ENCODE measurements around the gene SOX9.

DNA sequence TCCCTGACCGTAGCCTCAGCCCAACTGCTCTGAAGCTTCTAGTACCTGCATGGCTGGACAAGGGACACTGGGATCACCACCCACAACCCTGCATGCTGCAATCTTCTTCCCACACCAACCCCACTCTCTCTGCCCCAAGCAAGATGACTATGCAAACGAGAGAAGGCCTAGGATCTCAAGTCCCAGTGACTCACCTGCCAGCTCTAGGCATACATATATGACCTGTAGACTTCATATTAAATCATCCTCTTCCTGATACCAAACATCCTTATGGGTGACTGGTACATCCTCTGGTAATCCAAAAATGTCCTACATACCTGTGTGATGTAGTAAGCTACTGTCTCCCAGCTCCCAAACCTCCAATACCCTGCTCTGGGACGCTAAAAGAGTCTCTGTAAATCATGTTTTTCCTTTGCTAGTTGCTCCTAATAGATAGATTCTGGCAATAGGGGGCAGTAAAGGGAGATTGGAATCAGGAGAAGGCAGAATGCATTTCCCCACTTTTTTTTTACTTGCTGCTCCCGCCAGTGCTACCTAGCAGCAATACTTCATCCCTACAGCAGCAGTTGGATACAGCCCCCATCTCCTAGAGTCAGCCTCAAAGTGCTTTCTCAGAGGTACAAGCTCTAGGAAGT, 43.4 kb upstream of the SOX9 start:
- TF ChIP-seq, protein P1, sequence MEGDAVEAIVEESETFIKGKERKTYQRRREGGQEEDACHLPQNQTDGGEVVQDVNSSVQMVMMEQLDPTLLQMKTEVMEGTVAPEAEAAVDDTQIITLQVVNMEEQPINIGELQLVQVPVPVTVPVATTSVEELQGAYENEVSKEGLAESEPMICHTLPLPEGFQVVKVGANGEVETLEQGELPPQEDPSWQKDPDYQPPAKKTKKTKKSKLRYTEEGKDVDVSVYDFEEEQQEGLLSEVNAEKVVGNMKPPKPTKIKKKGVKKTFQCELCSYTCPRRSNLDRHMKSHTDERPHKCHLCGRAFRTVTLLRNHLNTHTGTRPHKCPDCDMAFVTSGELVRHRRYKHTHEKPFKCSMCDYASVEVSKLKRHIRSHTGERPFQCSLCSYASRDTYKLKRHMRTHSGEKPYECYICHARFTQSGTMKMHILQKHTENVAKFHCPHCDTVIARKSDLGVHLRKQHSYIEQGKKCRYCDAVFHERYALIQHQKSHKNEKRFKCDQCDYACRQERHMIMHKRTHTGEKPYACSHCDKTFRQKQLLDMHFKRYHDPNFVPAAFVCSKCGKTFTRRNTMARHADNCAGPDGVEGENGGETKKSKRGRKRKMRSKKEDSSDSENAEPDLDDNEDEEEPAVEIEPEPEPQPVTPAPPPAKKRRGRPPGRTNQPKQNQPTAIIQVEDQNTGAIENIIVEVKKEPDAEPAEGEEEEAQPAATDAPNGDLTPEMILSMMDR (IDR thresholded peaks at IDR 0.05; ENCODE audit: poor library complexity): no peak
- TF ChIP-seq EZH2 (IDR thresholded peaks at IDR 0.05; ENCODE audit: borderline replicate concordance): no peak

Data from hepatocyte (in vitro differentiated cells).